Measurements from ENCODE around the gene SPZ1. TPM values are rescaled to one million over a fixed set of nuclear protein-coding genes. Genes with fewer than 3 reads are reported as not detected.

SPZ1 gene
- total RNA-seq, 1 donor from 2014 or later, result not detected

- Mint-ChIP-seq H3K27me3 (peaks cover 5% of the 10 kb centered on the region), H3K4me1 (no peaks in the 10 kb centered on the region), H3K27ac (no peak overlapping the region), H3K4me3 (no peak overlapping the region), H3K36me3 (ENCODE audit: low read depth) (no peaks in the 10 kb centered on the region), H3K9me3 (no peaks in the 10 kb centered on the region)
- ATAC-seq (ENCODE audit: low read depth) (no peak), DNase-seq (no peak)
- intact Hi-C loops (cut with micrococcal nuclease), result no loop called here
- ChIA-PET CTCF (no interaction called here), POLR2A (no interaction called here)
- TF ChIP-seq, protein P1, sequence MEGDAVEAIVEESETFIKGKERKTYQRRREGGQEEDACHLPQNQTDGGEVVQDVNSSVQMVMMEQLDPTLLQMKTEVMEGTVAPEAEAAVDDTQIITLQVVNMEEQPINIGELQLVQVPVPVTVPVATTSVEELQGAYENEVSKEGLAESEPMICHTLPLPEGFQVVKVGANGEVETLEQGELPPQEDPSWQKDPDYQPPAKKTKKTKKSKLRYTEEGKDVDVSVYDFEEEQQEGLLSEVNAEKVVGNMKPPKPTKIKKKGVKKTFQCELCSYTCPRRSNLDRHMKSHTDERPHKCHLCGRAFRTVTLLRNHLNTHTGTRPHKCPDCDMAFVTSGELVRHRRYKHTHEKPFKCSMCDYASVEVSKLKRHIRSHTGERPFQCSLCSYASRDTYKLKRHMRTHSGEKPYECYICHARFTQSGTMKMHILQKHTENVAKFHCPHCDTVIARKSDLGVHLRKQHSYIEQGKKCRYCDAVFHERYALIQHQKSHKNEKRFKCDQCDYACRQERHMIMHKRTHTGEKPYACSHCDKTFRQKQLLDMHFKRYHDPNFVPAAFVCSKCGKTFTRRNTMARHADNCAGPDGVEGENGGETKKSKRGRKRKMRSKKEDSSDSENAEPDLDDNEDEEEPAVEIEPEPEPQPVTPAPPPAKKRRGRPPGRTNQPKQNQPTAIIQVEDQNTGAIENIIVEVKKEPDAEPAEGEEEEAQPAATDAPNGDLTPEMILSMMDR (IDR thresholded peaks at IDR 0.05), result no peak
Measured at GRCh38 chr5:80326468-80326867, 6.7 kb downstream of the SPZ1 start.

DNA sequence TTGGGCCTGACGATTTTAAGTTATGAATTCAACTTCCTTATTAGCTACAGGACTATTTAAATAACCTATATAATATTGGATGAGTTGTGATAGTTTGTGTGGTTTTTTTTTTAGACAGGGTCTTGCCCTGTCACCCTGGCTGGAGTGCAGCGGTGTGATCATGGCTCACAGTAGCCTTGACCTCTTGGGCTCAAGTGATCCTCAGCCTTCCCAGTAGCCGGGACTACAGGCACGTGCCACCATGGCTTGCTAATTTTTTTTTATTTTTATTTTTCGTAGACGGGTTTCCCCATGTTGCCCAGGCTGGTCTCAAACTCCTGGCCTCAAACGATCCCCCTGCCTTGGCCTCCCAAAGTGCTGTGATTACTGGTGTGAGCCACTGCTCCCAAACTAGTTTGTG, 17.6 kb downstream of the SPZ1 start:
- TF ChIP-seq, protein P1 (IDR thresholded peaks at IDR 0.05), result no peak
- H3K4me1 Mint-ChIP-seq, result peaks cover 4% of the 10 kb centered on the region
- POLR2A ChIA-PET, result no interaction called here
- H3K9me3 Mint-ChIP-seq, result no peaks in the 10 kb centered on the region
- no peak overlapping the region for H3K27ac Mint-ChIP-seq
- intact Hi-C loops (cut with micrococcal nuclease), result no loop called here
- no peaks in the 10 kb centered on the region for H3K36me3 Mint-ChIP-seq (ENCODE audit: low read depth)
- peaks cover 6% of the 10 kb centered on the region for H3K27me3 Mint-ChIP-seq
- no peak overlapping the region for H3K4me3 Mint-ChIP-seq
- CTCF ChIA-PET, result no interaction called here
- DNase-seq, result no peak
- no peak for ATAC-seq (ENCODE audit: low read depth)

DNA sequence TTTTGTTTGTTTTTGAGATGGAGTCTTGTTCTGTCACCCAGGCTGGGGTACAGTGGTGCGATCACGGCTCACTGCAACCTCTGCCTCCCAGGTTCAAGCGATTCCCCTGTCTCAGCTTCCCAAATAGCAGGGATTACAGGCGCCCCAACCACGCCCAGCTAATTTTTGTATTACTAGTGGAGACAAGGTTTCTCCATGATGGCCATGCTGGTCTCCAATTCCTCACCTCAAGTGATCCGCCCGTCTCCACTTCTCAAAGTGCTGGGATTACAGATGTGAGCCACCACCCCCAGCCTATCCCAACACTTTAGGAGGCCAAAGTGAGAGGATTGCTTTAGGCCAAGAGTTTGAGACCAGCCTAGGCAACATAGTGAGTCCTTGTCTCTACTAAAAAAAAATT, 19.3 kb downstream of the SPZ1 start:
- H3K27me3 Mint-ChIP-seq, result peaks cover 6% of the 10 kb centered on the region
- ChIA-PET POLR2A (no interaction called here), CTCF (no interaction called here)

DNA sequence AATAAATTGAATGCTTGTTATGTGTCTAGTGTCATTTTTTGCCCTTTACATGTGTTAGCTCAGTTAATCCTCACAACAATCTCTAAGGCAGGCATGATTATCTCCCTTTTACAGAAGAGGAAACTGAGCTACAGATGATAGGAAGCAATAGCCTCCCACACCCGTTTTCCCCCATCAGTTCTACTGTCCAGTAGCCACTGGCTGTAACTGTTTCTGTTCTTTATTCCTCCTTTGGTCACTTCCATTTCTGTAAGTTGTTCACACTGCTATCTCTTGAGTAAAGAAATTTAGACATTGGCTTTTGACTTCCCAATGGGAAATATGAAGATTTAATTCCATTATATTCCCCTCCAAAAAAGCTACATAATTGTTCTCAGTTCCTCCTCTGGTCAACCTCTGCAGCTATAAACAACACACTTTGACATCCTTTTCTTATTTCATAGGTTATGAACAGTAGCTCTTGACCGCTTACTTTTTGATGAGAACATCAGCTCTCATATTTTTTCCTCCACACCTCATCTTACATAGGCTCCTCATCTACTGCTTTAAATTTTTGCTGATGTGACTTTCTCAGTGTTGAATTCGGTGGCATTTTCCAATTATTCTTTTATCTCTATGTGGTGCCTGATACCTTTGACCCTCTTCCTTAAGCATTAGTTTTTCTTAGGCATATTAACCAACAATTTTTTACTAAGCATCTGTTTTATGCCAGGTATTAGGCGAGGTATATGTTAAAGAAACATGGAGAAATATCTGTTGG, 21.4 kb downstream of the SPZ1 start:
- Mint-ChIP-seq H3K27ac (no peak overlapping the region), H3K4me3 (no peak overlapping the region), H3K27me3 (peaks cover 6% of the 10 kb centered on the region), H3K36me3 (ENCODE audit: low read depth) (no peaks in the 10 kb centered on the region), H3K4me1 (no peaks in the 10 kb centered on the region), H3K9me3 (no peaks in the 10 kb centered on the region)
- intact Hi-C loops (cut with micrococcal nuclease), result no loop called here
- TF ChIP-seq, protein P1 (IDR thresholded peaks at IDR 0.05), result no peak
- ATAC-seq (ENCODE audit: low read depth) (no peak), DNase-seq (no peak)
- POLR2A ChIA-PET, result no interaction called here
- CTCF ChIA-PET, result no interaction called here

More for the DNA sequence above, 19.3 kb downstream of the SPZ1 start:
- intact Hi-C loops (cut with micrococcal nuclease), result no loop called here
- no peaks in the 10 kb centered on the region for H3K4me1 Mint-ChIP-seq
- no peak for ATAC-seq (ENCODE audit: low read depth)
- TF ChIP-seq, protein P1 (IDR thresholded peaks at IDR 0.05), result no peak
- no peak overlapping the region for H3K27ac Mint-ChIP-seq
- no peaks in the 10 kb centered on the region for H3K9me3 Mint-ChIP-seq
- no peak overlapping the region for H3K4me3 Mint-ChIP-seq
- no peak for DNase-seq
- no peaks in the 10 kb centered on the region for H3K36me3 Mint-ChIP-seq (ENCODE audit: low read depth)

DNA sequence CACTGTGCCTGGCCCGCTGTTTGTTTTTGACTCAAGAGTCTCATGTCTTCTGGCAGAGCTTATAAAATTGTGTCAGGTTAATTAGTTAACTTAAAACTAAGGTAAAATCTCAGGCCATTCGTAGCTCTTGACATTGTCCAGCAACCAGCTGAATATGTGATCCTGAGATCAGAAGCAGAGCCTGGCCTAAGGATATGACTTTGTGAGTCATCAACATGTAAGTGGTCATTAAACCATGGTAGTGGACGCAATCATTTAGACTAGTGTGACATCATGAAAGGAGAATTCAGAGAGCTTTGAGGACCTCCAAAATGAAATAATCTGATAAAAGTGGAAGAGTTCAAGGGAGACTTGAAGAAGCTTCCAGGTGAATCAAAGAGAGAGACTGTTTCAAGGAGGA, 23.3 kb downstream of the SPZ1 start:
- Mint-ChIP-seq H3K4me3 (no peak overlapping the region), H3K27me3 (peaks cover 2% of the 10 kb centered on the region), H3K4me1 (no peaks in the 10 kb centered on the region), H3K9me3 (no peaks in the 10 kb centered on the region), H3K36me3 (ENCODE audit: low read depth) (no peaks in the 10 kb centered on the region), H3K27ac (no peak overlapping the region)
- ATAC-seq (ENCODE audit: low read depth), result no peak
- intact Hi-C loops (cut with micrococcal nuclease), result no loop called here
- TF ChIP-seq, protein P1 (IDR thresholded peaks at IDR 0.05), result no peak
- ChIA-PET POLR2A (no interaction called here), CTCF (no interaction called here)
- no peak for DNase-seq

Data from activated B cell treated with CpG ODN at 0.5 μM for 24 hours (primary cell).